Endothelial cell of umbilical vein (primary cell): ENCODE measurements around the gene ARPC5.

Experiments
- EZH2 ChIP-seq: IDR thresholded peaks from 2 replicates; pipeline ENCODE4 v1.6.1; 2012; ENCODE audit warnings: borderline replicate concordance, low read depth, mild to moderate bottlenecking, moderate library complexity, low read length, inconsistent platforms; ENCODE audit not compliant: severe bottlenecking
- FOS ChIP-seq: IDR thresholded peaks from 2 replicates; pipeline ENCODE4 v1.6.1; 2011; ENCODE audit warnings: mild to moderate bottlenecking, low read length, moderate library complexity, borderline replicate concordance; ENCODE audit not compliant: insufficient read depth
- GATA2 ChIP-seq: IDR thresholded peaks from 2 replicates; pipeline ENCODE4 v1.7.0; 2011; ENCODE audit warnings: low read depth, mild to moderate bottlenecking, moderate library complexity, mixed read lengths, low read length; ENCODE audit not compliant: insufficient read length, insufficient read depth
- JUN ChIP-seq: IDR thresholded peaks from 2 replicates; pipeline ENCODE4 v1.6.1; 2011; ENCODE audit warnings: borderline replicate concordance, low read depth; ENCODE audit not compliant: insufficient read length, insufficient read depth
- MYC ChIP-seq: IDR thresholded peaks from one replicate; pipeline ENCODE4 v1.6.1; 2011; ENCODE audit warnings: mild to moderate bottlenecking, low read depth, low read length
- POLR2A ChIP-seq: IDR thresholded peaks from 2 replicates; pipeline ENCODE4 v1.6.1; 2012; ENCODE audit warnings: low read depth, mild to moderate bottlenecking, control low read depth, low read length
- POLR2AphosphoS5 ChIP-seq: IDR thresholded peaks from 2 replicates; pipeline ENCODE4 v1.6.1; 2012; ENCODE audit warnings: low read depth, mild to moderate bottlenecking, control low read depth, low read length, moderate library complexity; ENCODE audit not compliant: insufficient read depth
- TF ChIP-seq, protein P1 (sequence below), 2 donors: IDR thresholded peaks; 1 replicate in 1 of 2; 2 replicates in 1 of 2; pipeline ENCODE4 v1.5.1; 2011; ENCODE audit warnings: low read length in 2 of 2, mild to moderate bottlenecking in 2 of 2, moderate library complexity in 2 of 2, control low read depth in 1 of 2, inconsistent platforms in 1 of 2, low read depth in 1 of 2; ENCODE audit not compliant: insufficient read depth in 1 of 2; ENCODE audit errors: extremely low read depth in 1 of 2
- TF ChIP-seq, protein P2 (sequence below): IDR thresholded peaks from 2 replicates; pipeline ENCODE4 v1.6.1; 2011; ENCODE audit not compliant: insufficient read depth, insufficient read length

- TF ChIP-seq, protein P1, sequence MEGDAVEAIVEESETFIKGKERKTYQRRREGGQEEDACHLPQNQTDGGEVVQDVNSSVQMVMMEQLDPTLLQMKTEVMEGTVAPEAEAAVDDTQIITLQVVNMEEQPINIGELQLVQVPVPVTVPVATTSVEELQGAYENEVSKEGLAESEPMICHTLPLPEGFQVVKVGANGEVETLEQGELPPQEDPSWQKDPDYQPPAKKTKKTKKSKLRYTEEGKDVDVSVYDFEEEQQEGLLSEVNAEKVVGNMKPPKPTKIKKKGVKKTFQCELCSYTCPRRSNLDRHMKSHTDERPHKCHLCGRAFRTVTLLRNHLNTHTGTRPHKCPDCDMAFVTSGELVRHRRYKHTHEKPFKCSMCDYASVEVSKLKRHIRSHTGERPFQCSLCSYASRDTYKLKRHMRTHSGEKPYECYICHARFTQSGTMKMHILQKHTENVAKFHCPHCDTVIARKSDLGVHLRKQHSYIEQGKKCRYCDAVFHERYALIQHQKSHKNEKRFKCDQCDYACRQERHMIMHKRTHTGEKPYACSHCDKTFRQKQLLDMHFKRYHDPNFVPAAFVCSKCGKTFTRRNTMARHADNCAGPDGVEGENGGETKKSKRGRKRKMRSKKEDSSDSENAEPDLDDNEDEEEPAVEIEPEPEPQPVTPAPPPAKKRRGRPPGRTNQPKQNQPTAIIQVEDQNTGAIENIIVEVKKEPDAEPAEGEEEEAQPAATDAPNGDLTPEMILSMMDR (IDR thresholded peaks at IDR 0.05; ENCODE audit: extremely low read depth in 1 of 2, insufficient read depth in 1 of 2, low read depth in 1 of 2, low read length in 2 of 2), result no peak
- TF ChIP-seq POLR2A (no peak), EZH2 (no peak), POLR2AphosphoS5 (no peak), JUN (no peak), FOS (no peak), MYC (no peak), GATA2 (no peak)
- TF ChIP-seq, protein P2, sequence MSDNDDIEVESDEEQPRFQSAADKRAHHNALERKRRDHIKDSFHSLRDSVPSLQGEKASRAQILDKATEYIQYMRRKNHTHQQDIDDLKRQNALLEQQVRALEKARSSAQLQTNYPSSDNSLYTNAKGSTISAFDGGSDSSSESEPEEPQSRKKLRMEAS, result no peak
Measured at GRCh38 chr1:183607322-183607980, 28.1 kb downstream of the ARPC5 start.
